ENCODE results near the gene NIN. TPM values are rescaled to one million over a fixed set of nuclear protein-coding genes. Genes with fewer than 3 reads are reported as not detected.

NIN gene
- total RNA-seq, 1 donor from 2014 or later = 104 TPM

DNA sequence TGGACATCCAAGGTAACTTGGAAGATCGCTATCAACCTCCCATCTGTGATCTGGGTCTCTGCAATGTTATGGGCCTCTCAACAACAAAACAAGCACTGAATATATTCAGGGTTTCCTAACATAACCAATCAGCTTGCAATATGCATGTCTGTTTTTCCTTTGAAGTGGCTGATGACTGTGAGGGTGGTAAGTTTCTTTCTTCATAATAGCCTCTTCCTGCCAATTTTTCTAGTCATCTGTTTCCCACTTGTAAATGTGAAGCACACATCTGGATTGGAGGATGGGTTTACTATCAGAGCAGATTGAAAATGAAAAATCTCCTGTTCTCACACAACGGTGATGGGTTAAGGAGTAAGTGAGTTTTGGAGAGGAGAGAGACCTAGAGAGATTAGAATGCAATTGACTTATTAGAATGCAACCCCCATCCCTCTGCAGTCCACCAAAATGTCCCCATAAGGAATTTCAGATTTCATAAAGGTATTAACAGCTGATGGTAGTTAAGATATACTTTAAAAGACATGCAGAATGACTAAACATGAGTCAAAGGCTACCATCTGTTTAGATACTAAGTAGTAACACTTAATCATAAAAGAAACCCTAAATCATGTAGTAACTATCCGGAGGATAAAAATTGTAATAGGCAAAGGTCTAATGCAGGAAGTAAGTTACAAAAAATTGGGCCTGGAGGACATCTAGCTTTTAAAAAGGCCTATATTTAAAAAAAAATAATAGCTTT is 104.4 kb downstream of the NIN start:
- no peak overlapping the region for H3K4me3 Mint-ChIP-seq (ENCODE audit: unreplicated experiment)
- DNase-seq = no peak
- TF ChIP-seq, protein P1, sequence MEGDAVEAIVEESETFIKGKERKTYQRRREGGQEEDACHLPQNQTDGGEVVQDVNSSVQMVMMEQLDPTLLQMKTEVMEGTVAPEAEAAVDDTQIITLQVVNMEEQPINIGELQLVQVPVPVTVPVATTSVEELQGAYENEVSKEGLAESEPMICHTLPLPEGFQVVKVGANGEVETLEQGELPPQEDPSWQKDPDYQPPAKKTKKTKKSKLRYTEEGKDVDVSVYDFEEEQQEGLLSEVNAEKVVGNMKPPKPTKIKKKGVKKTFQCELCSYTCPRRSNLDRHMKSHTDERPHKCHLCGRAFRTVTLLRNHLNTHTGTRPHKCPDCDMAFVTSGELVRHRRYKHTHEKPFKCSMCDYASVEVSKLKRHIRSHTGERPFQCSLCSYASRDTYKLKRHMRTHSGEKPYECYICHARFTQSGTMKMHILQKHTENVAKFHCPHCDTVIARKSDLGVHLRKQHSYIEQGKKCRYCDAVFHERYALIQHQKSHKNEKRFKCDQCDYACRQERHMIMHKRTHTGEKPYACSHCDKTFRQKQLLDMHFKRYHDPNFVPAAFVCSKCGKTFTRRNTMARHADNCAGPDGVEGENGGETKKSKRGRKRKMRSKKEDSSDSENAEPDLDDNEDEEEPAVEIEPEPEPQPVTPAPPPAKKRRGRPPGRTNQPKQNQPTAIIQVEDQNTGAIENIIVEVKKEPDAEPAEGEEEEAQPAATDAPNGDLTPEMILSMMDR (IDR thresholded peaks at IDR 0.05; ENCODE audit: partially characterized antibody, unreplicated experiment) = no peak
- peaks cover 1% of the 10 kb centered on the region for H3K27me3 Mint-ChIP-seq (ENCODE audit: unreplicated experiment)
- H3K4me1 Mint-ChIP-seq (ENCODE audit: low read depth, unreplicated experiment) = no peaks in the 10 kb centered on the region
- H3K9me3 Mint-ChIP-seq (ENCODE audit: unreplicated experiment) = no peaks in the 10 kb centered on the region
- H3K27ac Mint-ChIP-seq (ENCODE audit: unreplicated experiment) = no peak overlapping the region
- H3K36me3 Mint-ChIP-seq (ENCODE audit: unreplicated experiment) = peaks cover 6% of the 10 kb centered on the region

DNA sequence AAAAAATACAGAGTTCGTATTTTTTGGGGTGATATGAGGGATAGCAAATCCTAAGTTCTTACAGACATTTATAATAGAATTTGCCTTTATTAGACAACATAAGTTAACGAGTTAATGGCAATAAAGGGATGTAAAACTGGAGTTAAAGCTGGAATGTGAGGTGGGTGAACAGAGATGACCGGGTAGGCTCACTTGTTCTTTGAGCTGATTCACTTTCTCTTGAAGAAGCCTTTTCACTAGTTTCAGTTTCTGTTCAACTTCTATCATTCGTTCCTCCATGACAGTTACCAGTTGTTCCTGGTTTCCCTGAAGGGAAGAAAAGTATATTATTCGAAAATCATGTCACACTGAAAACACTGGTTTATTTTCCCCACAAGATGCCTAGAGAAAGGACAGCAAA is 105.2 kb downstream of the NIN start:
- DNase-seq = no peak
- Mint-ChIP-seq H3K27me3 (ENCODE audit: unreplicated experiment) (peaks cover 1% of the 10 kb centered on the region), H3K9me3 (ENCODE audit: unreplicated experiment) (no peaks in the 10 kb centered on the region), H3K4me1 (ENCODE audit: low read depth, unreplicated experiment) (no peaks in the 10 kb centered on the region), H3K36me3 (ENCODE audit: unreplicated experiment) (peaks cover 6% of the 10 kb centered on the region), H3K4me3 (ENCODE audit: unreplicated experiment) (no peak overlapping the region), H3K27ac (ENCODE audit: unreplicated experiment) (no peak overlapping the region)
- TF ChIP-seq, protein P1 (IDR thresholded peaks at IDR 0.05; ENCODE audit: partially characterized antibody, unreplicated experiment) = no peak

DNA sequence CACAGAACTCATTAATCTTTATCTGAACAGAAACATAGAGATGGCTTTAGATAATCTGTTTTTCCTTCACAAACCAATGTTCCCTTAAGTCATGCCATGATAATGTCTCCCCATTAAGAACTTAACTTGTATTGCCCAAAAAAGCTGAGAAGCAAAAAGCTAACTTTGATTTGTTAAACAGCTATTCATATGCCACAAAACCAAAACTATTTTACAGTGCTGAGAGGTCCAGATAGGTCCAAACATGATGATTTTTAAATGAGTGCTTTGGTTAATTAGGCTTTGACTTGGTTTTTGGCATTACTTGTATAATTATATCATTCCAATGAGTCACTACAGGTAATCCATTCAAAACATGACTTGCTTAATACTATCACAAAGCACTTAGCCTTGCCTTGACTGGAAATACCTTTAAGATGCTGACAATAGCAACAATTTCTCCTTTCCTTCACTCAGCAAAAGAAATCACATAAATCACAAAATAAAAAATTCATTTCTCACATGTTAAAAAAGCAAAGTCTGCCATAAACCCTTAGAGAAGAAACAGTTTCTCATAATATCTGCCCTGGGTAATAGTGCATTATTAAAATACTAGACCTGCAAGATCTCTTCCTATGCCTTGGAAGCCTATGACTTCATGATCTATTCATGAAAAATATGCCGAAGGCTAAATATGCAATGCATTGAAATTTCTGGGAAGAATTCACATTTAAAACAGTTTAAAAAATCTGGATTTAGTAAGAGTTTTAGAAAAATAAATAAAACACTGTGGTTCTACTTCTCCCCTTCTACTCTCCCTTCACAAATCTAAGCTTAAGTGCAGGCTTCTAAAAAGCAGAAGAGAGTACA is 110.8 kb downstream of the NIN start:
- no peak overlapping the region for H3K27ac Mint-ChIP-seq (ENCODE audit: unreplicated experiment)
- H3K4me3 Mint-ChIP-seq (ENCODE audit: unreplicated experiment) = no peak overlapping the region
- TF ChIP-seq, protein P1 (IDR thresholded peaks at IDR 0.05; ENCODE audit: partially characterized antibody, unreplicated experiment) = no peak
- DNase-seq = no peak
- H3K27me3 Mint-ChIP-seq (ENCODE audit: unreplicated experiment) = peaks cover 1% of the 10 kb centered on the region
- H3K36me3 Mint-ChIP-seq (ENCODE audit: unreplicated experiment) = no peaks in the 10 kb centered on the region
- H3K9me3 Mint-ChIP-seq (ENCODE audit: unreplicated experiment) = no peaks in the 10 kb centered on the region
- peaks cover 5% of the 10 kb centered on the region for H3K4me1 Mint-ChIP-seq (ENCODE audit: low read depth, unreplicated experiment)

DNA sequence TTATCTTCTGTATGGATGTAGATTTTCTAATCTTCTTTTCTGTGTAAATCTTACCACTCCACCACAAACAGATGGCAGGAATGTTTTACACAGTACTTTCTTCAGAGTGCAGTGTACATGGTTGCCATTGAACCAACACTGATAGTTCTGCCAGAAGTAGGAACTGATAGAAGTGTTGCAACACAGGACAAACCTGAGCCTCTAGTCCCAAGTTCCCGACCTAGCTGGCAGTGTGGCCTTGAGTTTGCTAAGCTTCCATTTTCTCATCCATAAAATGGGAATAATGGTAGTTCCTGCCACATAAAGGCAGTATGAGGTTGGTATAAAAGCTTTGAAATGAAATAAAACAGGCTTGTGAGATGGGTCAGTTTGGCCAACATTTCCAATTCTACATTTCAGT is 112.0 kb downstream of the NIN start:
- Mint-ChIP-seq H3K27me3 (ENCODE audit: unreplicated experiment) (no peaks in the 10 kb centered on the region), H3K4me1 (ENCODE audit: low read depth, unreplicated experiment) (peaks cover 5% of the 10 kb centered on the region), H3K9me3 (ENCODE audit: unreplicated experiment) (no peaks in the 10 kb centered on the region), H3K36me3 (ENCODE audit: unreplicated experiment) (no peaks in the 10 kb centered on the region), H3K27ac (ENCODE audit: unreplicated experiment) (no peak overlapping the region), H3K4me3 (ENCODE audit: unreplicated experiment) (no peak overlapping the region)
- DNase-seq = no peak
- TF ChIP-seq, protein P1 (IDR thresholded peaks at IDR 0.05; ENCODE audit: partially characterized antibody, unreplicated experiment) = no peak

DNA sequence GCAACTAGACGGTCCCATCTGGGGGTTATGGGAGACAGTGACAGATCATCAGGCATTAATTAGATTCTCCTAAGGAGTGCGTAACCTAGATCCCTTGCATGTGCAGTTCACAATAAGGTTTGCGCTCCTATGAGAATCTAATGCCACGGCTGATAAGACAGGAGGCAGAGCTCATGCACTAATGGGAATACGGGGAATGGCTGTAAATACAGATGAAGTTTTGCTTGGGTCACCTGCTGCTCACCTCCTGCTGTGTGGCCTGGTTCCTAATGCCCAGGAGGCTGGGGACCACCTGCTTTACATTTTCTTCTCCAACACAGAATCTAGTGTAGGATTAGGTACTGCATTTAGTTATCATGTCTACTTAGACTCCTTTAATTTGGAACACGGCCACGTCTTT is 113.2 kb downstream of the NIN start:
- Mint-ChIP-seq H3K4me3 (ENCODE audit: unreplicated experiment) (no peak overlapping the region), H3K27me3 (ENCODE audit: unreplicated experiment) (no peaks in the 10 kb centered on the region), H3K27ac (ENCODE audit: unreplicated experiment) (no peak overlapping the region), H3K9me3 (ENCODE audit: unreplicated experiment) (no peaks in the 10 kb centered on the region), H3K4me1 (ENCODE audit: low read depth, unreplicated experiment) (peaks cover 5% of the 10 kb centered on the region), H3K36me3 (ENCODE audit: unreplicated experiment) (no peaks in the 10 kb centered on the region)
- TF ChIP-seq, protein P1 (IDR thresholded peaks at IDR 0.05; ENCODE audit: partially characterized antibody, unreplicated experiment) = no peak
- no peak for DNase-seq
